NCI-H1048 (cell line): ENCODE data around the gene CHD1L.
A peak's percentile ranks its signal among the peaks of the same experiment; 100 is the strongest.
"Not testable (repeated sequence)": the region's sequence is repeated elsewhere in the genome, so short reads cannot be mapped to it uniquely, and the experiment has no call there.

Source experiments
- DNase-seq: peaks from one replicate; lab custom pipeline; 2025; lab: John Stamatoyannopoulos, UW

CHD1L gene

DNA sequence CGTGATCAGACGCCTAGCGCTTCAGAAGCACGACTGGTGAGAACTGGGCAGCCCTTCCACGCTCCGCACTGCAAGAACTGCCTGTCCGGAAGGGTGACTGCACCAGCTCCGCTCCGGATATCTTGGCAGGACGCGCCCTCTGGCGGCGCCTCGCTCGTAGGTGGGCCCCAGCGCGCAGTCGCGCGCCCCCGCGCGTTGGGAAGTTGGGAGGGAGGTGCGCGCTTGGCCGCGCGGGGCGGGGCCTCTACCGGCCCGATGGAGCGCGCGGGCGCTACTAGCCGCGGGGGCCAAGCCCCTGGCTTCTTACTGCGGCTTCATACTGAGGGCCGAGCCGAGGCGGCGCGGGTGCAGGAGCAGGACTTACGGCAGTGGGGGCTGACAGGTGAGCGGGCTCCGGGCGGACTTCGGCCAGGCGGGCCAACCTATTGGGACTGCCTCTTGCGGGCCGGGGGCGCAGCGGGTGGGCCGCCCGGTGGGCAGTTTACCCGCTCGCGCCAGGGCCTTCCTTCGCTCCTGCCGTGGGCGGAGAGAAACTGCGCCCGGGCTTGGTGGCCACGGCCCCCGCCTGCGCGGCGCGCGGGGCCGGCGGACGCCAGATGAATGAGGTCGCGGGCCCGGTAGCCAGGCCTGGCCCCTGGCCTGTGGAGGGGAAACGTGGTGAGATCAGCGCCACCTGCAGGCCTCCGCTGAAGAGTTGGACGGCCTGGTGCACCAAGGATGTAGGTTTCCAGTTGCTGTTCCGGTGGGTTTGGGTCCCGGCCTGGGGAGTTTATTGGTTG is at the start of gene CHD1L:
Gene CHD1L, plus strand, starts transcription at position 236 of the 779 bp plus-strand sequence. Its CDS starts 20 bp downstream, at position 256.
- peak; percentile 94 for DNase-seq

DNA sequence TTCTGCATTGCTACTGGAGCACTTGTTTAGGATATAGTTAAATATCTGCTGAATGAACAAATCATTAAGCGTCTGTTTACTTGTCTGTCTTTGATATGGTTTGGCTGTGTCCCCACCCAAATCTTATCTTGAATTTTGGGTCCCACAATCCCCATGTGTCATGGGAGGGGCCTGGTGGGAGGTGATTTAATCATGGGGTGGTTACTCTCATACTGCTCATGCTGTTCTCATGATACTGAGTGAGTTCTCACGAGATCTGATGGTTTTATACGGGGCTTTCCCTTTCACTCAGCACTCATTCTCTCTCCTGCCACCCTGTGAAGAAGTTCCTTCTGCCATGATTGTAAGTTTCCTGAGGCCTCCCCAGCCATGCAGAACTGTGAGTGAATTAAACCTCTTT is 45.2 kb upstream of the CHD1L start:
- not testable (repeated sequence) for DNase-seq

DNA sequence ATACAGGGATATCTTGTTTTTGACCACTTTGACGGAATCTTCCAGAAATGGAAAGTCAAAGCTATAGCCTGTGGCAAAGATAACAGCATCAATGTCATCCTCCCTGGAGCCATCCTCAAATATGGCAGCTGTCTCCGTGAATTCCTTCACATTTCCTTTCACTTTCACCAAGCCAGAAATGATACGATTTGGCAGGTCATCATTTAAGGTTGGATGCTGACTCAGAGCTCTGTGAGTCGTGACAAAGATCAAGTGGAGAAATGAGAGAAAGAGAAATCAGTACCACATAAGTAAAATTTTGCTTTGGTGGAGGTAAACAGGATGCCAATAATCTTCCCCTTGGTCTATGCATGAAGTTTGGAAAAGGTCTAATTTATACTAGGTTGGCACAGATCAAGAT is 41.2 kb upstream of the CHD1L start:
- DNase-seq = no peak

DNA sequence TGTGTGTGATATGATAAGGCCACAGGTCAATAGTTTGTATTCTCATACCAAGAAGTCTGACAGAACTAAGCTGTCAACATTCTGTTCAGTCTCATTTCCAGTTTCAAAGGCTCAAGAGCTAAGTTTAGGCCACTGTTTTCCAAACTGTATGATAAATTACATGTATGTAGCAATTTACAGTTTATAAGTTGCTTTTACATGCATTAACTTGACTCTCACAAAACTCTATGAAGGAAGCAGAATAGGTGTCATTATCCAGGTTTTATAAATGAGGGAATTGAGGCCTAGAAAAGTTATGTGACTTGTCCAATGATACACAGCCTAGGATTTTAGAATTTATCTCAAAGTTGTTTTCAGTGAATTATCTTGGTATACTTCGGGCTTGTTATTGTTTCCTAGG is 40.7 kb upstream of the CHD1L start:
- no peak for DNase-seq

DNA sequence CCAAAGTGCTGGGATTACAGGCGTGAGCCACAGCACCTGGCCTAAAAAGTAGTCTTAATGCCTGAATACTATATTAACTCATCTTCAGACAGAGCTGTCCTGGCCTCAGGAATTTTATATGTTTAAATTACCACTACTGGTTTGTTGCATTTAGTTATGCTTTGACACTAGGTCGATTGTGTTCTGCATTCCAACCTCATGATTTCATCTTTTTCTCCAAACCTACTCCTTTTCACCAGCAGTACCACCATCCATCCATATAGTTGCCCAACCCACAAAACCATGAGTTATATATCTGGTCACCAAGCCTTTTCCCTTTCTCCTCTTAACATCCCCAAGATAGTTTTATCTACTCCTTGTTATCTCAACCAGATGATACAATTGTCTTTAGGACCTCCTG is 39.9 kb upstream of the CHD1L start:
- no peak for DNase-seq

DNA sequence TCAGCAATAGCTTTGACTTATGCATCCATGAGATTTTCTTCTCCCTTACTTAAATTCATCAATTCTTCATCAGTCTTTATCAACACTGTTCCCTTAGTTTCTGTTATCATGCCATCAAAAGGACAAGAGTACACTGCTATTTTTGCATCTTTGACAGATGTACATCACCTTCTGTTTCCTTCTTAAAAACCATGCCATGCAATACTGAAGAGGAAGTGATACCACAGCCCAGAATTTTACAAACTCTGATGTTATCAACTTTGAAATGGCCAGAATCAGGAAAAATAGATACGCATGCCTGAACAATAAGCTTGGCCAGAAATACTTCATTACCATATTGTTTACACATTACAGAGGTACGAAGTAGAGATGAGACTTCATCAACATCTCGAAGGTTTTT is 38.4 kb upstream of the CHD1L start:
- DNase-seq = no peak

DNA sequence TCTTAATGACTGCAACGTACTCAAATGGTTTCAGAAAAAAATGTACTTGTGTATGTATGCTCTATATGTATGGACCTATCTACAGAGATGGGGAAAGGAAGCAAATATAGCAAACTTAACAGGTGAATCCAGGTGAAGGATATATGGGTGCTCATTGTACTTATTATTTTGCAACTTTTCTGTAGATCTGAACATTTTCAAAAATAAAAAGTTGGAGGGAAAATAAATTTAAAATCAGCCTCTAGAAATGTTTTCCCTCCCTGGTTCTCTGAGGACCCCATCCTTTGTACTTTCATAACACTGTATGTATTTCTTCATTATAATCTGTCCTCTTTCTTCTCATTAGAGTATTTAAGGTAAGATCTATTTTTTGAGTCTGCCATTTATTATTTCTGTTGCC is 35.3 kb upstream of the CHD1L start:
- DNase-seq = no peak

DNA sequence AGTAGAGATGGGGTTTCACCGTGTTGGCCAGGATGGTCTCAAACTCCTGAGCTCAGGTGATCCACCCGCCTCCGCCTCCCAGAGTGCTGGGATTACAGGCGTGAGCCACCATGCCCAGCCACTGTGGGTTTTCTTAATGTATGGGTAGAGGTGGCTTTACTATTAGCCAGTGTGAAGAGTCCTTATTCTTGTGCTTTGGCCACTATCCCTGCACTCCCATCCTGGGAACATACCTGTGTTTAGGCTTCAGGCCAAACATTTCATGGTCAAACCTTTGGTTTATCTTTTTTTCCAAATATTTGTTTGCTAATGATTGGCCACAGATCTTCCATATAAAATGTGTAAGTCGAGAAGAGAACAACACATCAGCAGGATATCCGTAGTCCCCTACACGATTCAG is 33.9 kb upstream of the CHD1L start:
- no peak for DNase-seq

- no peak for DNase-seq
Observed at GRCh38 chr1:147209825-147210821, 32.4 kb upstream of the CHD1L start.

DNA sequence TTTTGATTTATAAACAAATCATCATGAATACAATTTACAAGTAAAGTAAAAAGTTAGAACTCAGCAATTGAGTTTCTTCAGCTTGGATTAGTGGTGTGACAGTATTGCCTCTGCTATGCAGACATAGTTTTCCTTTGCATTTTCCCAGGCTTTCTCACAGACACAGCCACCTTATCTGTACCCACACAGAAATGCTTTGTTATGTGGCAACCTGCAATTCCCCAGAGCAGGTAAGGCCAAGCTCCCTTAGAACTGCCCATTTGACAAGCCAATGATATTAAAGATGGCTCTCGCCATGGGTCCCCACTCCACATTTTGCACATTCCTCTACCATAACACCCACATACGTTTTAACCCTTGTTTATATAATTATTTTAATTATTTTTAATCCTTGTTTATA is 31.5 kb upstream of the CHD1L start:
- no peak for DNase-seq

DNA sequence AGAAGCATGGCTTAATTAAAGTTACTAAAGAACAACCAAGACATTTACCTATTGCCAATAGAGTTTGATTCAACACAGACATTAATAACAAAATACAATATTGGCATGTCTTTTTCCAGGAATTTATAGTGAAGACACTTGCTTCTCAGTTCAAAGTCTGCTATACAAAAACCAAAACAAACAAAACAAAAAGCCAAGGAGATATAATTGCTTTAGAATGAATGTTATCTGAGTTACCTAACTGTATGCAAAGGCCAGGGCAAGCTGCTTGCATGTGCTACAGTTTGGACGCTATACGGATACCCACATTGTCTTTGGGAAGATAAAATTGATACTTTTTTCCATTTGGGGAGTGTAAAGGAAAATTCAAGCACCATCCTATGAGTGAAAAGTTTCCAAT is 30.9 kb upstream of the CHD1L start:
- DNase-seq = no peak

- DNase-seq = no peak
Observed at GRCh38 chr1:147213271-147213670, 29.2 kb upstream of the CHD1L start.

DNA sequence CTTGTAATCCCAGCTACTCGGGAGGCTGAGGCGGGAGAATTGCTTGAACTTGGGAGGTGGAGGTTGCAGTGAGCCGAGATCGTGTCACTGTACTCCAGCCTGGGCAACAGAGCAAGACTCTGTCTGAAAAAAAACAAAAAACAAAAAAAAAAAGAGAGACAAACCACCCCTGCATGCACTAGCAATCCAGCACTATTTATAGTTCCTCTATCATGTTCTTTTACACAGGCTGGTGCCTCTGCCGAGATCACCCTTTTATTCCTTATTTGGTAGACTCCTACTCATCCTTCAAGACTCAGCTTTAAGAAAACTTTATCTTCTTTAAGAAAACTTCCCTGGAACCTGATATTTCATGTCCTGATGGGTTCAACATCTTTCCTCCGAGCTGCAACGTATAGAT is 28.2 kb upstream of the CHD1L start:
- DNase-seq = no peak

DNA sequence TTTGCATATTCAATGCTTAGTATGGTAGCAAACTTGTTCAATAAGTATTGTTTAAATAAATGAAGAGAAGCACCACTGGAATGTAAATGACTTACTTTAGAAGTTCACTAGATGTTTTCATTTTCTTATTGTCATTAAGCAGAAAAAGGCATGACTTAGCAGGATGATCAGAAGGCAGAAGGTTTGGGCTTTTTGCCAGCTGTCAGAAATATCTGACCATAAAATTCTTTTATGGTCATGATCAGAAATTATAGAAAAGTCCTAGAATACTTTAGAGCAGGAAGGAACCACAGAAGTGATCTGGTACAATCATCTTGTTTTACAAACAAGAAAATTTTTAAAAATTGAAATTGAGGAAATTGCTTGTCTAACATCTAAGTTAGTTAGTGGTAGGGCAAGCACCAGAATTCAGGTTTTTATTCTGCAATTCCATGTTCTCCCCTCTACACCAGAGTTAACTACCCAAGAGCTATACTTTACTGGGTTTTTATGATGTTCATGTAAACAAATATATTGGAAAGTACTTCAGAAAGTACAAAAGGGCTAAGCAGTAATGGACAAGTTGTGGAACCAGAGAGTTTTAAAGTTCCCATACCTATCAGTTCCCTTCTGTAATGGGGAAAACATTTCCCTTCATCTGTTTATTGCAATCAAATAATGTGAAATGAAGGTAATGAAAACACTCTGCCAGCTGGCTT is 27.5 kb upstream of the CHD1L start:
- DNase-seq = no peak

- no peak for DNase-seq
Observed at GRCh38 chr1:147215540-147215916, 27.0 kb upstream of the CHD1L start.

DNA sequence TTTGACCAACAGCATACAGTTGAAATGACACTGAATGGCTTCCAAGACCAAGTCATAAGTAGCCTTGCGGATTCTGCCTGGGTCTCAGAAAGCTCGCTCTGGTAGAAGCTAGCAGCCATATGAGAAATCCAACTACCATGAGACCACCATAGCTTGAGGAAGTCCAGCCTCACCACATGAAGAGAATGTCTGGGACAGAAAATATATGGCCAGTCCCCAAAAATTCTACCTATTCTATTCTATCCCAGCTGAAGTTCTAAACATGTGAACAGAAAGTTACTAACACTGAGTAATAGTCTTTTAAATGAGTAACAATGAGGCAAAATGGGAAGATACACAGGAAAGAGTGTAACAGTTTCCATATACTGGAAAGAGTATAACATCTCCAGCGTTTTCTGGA is 26.4 kb upstream of the CHD1L start:
- DNase-seq = no peak

- no peak for DNase-seq
Observed at GRCh38 chr1:147217141-147217540, 25.3 kb upstream of the CHD1L start.

DNA sequence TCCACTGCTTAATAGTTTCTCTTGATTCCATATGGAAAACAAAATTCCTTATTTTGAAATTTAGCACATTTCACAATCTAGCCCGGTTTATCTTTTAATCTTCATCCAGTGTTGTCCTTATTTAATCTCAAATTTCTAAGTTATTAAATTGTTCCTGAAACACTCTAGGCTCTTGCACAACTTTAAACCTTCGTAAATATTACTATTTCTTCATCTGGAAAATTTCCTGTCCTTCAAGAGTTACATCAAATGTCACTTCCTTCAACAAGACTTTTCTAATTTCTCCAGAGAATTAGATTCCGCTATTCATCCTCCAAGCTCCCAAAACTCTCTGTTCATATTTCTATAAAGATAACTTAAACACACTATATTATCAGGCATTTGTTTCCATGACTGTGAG is 23.9 kb upstream of the CHD1L start:
- no peak for DNase-seq

DNA sequence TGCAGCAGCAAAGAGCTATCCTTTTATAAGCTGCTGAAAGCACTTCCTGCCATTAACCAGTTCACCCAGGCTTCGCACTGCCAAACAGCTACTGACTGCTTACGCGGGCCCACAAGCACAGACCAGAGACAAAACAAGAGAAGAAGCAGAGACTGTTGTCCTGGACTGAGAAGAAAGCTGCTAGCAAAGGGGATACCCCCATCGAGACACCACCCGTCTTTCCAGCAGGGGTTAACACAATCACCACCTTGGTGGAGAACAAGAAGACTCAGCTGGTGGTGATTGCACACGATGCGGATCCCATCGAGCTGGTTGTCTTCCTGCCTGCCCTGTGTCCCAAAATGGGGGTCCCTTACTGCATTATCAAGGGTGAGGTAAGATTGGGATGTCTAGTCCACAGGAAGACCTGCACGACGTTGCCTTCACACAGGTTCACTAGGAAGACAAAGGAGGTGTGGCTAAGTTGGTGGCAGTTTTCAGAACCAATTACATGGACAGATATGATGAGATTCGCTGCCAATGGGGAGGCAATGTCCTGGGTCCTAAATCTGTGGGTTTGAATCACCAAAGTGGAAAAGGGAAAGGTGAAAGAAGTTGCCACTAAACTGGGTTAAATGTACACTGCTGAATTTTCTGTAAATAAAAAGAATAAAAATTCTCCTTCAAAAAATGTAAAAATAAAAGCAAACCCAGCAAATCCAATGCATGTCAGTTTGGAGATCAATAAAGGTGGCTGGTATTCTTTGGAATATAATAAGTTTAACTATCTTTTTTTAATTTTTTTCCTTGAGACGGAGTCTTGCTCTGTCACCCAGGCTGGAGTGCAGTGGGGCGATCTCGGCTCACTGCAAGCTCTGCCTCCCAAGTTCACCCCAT is 18.5 kb upstream of the CHD1L start:
- DNase-seq = no peak

DNA sequence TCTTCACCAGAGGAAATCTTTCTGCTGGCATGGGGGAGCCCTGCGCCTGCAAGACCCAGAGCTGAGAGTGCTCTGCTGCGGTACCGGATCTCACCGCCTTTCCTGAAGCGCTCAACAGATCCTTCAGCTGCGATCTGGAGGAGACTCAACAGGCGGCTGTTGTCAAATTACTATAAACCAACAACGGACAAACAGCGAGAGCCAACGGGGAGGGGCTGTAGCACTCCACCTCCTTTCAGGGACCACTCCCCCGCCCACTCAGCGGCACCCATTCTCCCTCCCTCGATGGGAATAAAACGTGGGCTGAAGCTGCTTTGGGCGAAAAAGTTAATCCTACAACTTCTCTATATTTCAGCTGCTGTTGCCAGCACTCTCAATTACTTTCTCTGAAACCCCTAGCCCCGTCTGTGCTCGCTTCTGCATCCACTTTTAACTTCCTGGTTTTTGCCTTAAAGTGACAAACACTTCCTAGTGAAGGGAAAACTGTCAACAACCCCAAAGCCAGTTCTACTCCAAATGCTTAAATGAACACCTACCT is 17.2 kb upstream of the CHD1L start, which contains the start of gene FMO5:
Gene FMO5, minus strand, starts transcription at position 147 of the 538 bp plus-strand sequence. CDS start 310 bp downstream, outside the sequence.
- no peak for DNase-seq

DNA sequence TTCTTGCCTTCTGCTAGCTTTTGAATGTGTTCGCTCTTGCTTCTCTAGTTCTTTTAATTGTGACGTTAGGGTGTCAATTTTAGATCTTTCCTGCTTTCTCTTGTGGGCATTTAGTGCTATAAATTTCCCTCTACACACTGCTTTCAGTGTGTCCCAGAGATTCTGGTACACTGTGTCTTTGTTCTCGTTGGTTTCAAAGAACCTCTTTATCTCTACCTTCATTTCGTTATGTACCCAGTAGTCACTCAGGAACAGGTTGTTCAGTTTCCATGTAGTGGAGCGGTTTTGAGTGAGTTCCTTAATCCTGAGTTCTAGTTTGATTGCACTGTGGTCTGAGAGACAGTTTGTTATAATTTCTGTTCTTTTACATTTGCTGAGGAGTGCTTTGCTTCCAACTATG is 11.5 kb upstream of the CHD1L start:
- DNase-seq = not testable (repeated sequence)
